WTC11 (cell line): ENCODE results near the gene PRRC2B. TPM values are rescaled to one million over a fixed set of nuclear protein-coding genes. Genes with fewer than 3 reads are reported as not detected.

Source experiments
- ATAC-seq: fragments of 200-7000 bp; cut with Tn5 transposase; 2 replicates; pipeline ENCODE4 v1.10.0; 2021; ENCODE audit warnings: mild to moderate bottlenecking, moderate library complexity
- CTCF ChIA-PET: fragments of 300-600 bp; sonication (Branson Sonifier 250); formaldehyde crosslinking; loops from one replicate; lab custom pipeline; 2021; ENCODE audit warnings: antibody characterized with exemption; lab: Charles Lee
- POLR2A ChIA-PET: fragments of 350-600 bp; sonication (Branson Sonifier 250); formaldehyde crosslinking; loops from one replicate; lab custom pipeline; 2021; ENCODE audit warnings: antibody characterized with exemption; lab: Charles Lee
- DNase-seq: peaks from one replicate; pipeline ENCODE4 v3.0.0; 2021; ENCODE audit warnings: low spot score
- H3K27ac Mint-ChIP-seq: 2 replicates; pipeline ENCODE4 v1.8.0; 2021; ENCODE audit warnings: mixed read lengths
- H3K27me3 Mint-ChIP-seq: 2 replicates; pipeline ENCODE4 v1.8.0; 2021; ENCODE audit warnings: low read depth, mild to moderate bottlenecking, moderate library complexity, mixed read lengths
- H3K36me3 Mint-ChIP-seq: 2 replicates; pipeline ENCODE4 v1.8.0; 2021; ENCODE audit warnings: mixed read lengths
- H3K4me1 Mint-ChIP-seq: 2 replicates; pipeline ENCODE4 v1.8.0; 2022; ENCODE audit warnings: mixed read lengths
- H3K4me3 Mint-ChIP-seq: 2 replicates; pipeline ENCODE4 v1.8.0; 2021; ENCODE audit warnings: mild to moderate bottlenecking, moderate library complexity, mixed read lengths
- H3K9me3 Mint-ChIP-seq: 2 replicates; pipeline ENCODE4 v1.8.0; 2021; ENCODE audit warnings: mixed read lengths
- ELF4 ChIP-seq: sonication (generic); formaldehyde crosslinking; IDR thresholded peaks from 2 replicates; pipeline ENCODE4 v1.8.1; 2022; ENCODE audit warnings: low read depth, mild to moderate bottlenecking, moderate library complexity, missing genetic modification reagents
- EMX1 ChIP-seq: fragments of 250-450 bp; sonication (Bioruptor Pico); IDR thresholded peaks from 2 replicates; pipeline ENCODE4 v1.8.0; 2021; ENCODE audit warnings: mild to moderate bottlenecking
- ETV6 ChIP-seq: sonication (generic); formaldehyde crosslinking; IDR thresholded peaks from 2 replicates; pipeline ENCODE4 v1.8.1; 2022; ENCODE audit warnings: mild to moderate bottlenecking, missing genetic modification reagents
- FOXP1 ChIP-seq: sonication (generic); formaldehyde crosslinking; IDR thresholded peaks from 2 replicates; pipeline ENCODE4 v1.8.0; 2022; ENCODE audit warnings: missing genetic modification reagents, mild to moderate bottlenecking, moderate library complexity, borderline replicate concordance
- GTF2I ChIP-seq: fragments of 250-450 bp; sonication (Bioruptor Pico); conservative IDR thresholded peaks from 2 replicates; pipeline ENCODE4 v1.4.0; 2021; ENCODE audit warnings: mild to moderate bottlenecking
- IRF2 ChIP-seq: sonication (generic); formaldehyde crosslinking; IDR thresholded peaks from 2 replicates; pipeline ENCODE4 v1.8.0; 2022; ENCODE audit warnings: low read depth, missing genetic modification reagents, borderline replicate concordance
- MLX ChIP-seq: sonication (generic); formaldehyde crosslinking; IDR thresholded peaks from 2 replicates; pipeline ENCODE4 v1.8.1; 2023; ENCODE audit warnings: mild to moderate bottlenecking, missing genetic modification reagents, moderate library complexity
- NR1H2 ChIP-seq: sonication (generic); formaldehyde crosslinking; IDR thresholded peaks from 2 replicates; pipeline ENCODE4 v1.9.0; 2021; ENCODE audit warnings: mild to moderate bottlenecking, moderate library complexity, missing genetic modification reagents
- PRDM15 ChIP-seq: sonication (generic); formaldehyde crosslinking; IDR thresholded peaks from 2 replicates; pipeline ENCODE4 v1.8.0; 2022; ENCODE audit warnings: missing genetic modification reagents
- TP53 ChIP-seq: sonication (generic); formaldehyde crosslinking; IDR thresholded peaks from 2 replicates; pipeline ENCODE4 v1.8.1; 2023; ENCODE audit warnings: mild to moderate bottlenecking, missing genetic modification reagents
- ZNF232 ChIP-seq: sonication (generic); formaldehyde crosslinking; IDR thresholded peaks from 2 replicates; pipeline ENCODE4 v1.8.0; 2022; ENCODE audit warnings: mild to moderate bottlenecking, missing genetic modification reagents
- ZNF317 ChIP-seq: sonication (generic); formaldehyde crosslinking; IDR thresholded peaks from 2 replicates; pipeline ENCODE4 v1.8.1; 2023; ENCODE audit warnings: low read depth, mild to moderate bottlenecking, moderate library complexity, missing genetic modification reagents, borderline replicate concordance
- ZNF396 ChIP-seq: fragments of 250-450 bp; sonication (Bioruptor Pico); IDR thresholded peaks from 2 replicates; pipeline ENCODE4 v1.8.0; 2021; ENCODE audit warnings: mild to moderate bottlenecking, moderate library complexity, borderline replicate concordance
- ZNF423 ChIP-seq: fragments of 250-450 bp; sonication (Bioruptor Pico); IDR thresholded peaks from 2 replicates; pipeline ENCODE4 v2.1.2; 2022; ENCODE audit warnings: mild to moderate bottlenecking, moderate library complexity
- total RNA-seq: library from RNA; stranded (reverse); gene quantifications from 3 replicates; pipeline ENCODE4 v1.2.3, GENCODE V29; 2021
- TF ChIP-seq, protein P1 (sequence below): sonication (generic); formaldehyde crosslinking; IDR thresholded peaks from 2 replicates; pipeline ENCODE4 v1.8.1; 2023; ENCODE audit warnings: mild to moderate bottlenecking, missing genetic modification reagents, borderline replicate concordance
- TF ChIP-seq, protein P2 (sequence below): sonication (generic); formaldehyde crosslinking; IDR thresholded peaks from 2 replicates; pipeline ENCODE4 v1.8.1; 2022; ENCODE audit warnings: low read depth, mild to moderate bottlenecking, moderate library complexity, missing genetic modification reagents, borderline replicate concordance
- TF ChIP-seq, protein P3 (sequence below): fragments of 250-450 bp; sonication (Bioruptor Pico); IDR thresholded peaks from 2 replicates; pipeline ENCODE4 v1.9.0; 2021; ENCODE audit warnings: mild to moderate bottlenecking
- TF ChIP-seq, protein P4 (sequence below): fragments of 250-450 bp; sonication (Bioruptor Pico); IDR thresholded peaks from 2 replicates; pipeline ENCODE4 v1.8.0; 2021; ENCODE audit warnings: mild to moderate bottlenecking
- TF ChIP-seq, protein P5 (sequence below): sonication (generic); formaldehyde crosslinking; IDR thresholded peaks from 2 replicates; pipeline ENCODE4 v1.8.1; 2022; ENCODE audit warnings: missing genetic modification reagents, borderline replicate concordance

Gene PRRC2B
- total RNA-seq, 1 experiment from 2014 or later, result 272 TPM

DNA sequence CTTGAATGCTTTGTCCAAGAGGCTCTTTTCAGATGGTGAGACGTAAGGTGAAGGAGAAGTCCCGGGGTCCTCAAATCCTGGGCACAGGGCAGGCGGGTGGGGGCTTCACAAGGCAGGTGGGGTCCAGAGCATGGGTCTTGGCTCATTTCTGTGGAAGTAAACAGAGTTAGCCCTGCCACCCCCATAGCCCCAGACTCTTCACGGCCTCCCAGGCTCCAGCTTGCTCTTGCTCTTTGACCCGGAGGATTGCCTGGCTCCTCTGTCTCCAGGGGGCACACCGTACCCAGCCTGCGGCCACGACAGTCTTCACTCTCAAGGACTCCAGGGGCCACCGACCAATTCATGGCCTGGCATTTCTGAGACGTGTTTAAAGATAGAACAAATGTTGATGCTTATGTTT is 80.0 kb downstream of the PRRC2B start:
- H3K36me3 Mint-ChIP-seq, result peaks cover 82% of the 10 kb centered on the region
- no peaks in the 10 kb centered on the region; the same call in 1 of the 2 replicates for H3K27me3 Mint-ChIP-seq
- no peaks in the 10 kb centered on the region for H3K9me3 Mint-ChIP-seq
- 0 out of 2 replicates have a peak overlapping the region, but pooled peaks have one; percentile 33 for H3K27ac Mint-ChIP-seq
- POLR2A ChIA-PET, result no interaction called here
- CTCF ChIA-PET, result interaction anchor here (1.2 kb wide), 1 partner anchor 107 kb away, joined by 3 read pairs; no protein-coding TSS in a partner anchor
- DNase-seq (no peak), ATAC-seq (no peak)
- H3K4me1 Mint-ChIP-seq, result no peaks in the 10 kb centered on the region
- no peak overlapping the region for H3K4me3 Mint-ChIP-seq
- TF ChIP-seq ZNF423 (CRISPR knock-in tag) (no peak), ETV6 (CRISPR knock-in tag) (no peak), GTF2I (CRISPR knock-in tag) (no peak), ELF4 (CRISPR knock-in tag) (no peak), ZNF396 (no peak), NR1H2 (CRISPR knock-in tag) (no peak), TP53 (CRISPR knock-in tag) (no peak), PRDM15 (CRISPR knock-in tag) (no peak), ZNF232 (CRISPR knock-in tag) (no peak), IRF2 (no peak), ZNF317 (CRISPR knock-in tag) (no peak), FOXP1 (CRISPR knock-in tag) (no peak), MLX (CRISPR knock-in tag) (no peak), EMX1 (no peak)
- TF ChIP-seq, protein P1, sequence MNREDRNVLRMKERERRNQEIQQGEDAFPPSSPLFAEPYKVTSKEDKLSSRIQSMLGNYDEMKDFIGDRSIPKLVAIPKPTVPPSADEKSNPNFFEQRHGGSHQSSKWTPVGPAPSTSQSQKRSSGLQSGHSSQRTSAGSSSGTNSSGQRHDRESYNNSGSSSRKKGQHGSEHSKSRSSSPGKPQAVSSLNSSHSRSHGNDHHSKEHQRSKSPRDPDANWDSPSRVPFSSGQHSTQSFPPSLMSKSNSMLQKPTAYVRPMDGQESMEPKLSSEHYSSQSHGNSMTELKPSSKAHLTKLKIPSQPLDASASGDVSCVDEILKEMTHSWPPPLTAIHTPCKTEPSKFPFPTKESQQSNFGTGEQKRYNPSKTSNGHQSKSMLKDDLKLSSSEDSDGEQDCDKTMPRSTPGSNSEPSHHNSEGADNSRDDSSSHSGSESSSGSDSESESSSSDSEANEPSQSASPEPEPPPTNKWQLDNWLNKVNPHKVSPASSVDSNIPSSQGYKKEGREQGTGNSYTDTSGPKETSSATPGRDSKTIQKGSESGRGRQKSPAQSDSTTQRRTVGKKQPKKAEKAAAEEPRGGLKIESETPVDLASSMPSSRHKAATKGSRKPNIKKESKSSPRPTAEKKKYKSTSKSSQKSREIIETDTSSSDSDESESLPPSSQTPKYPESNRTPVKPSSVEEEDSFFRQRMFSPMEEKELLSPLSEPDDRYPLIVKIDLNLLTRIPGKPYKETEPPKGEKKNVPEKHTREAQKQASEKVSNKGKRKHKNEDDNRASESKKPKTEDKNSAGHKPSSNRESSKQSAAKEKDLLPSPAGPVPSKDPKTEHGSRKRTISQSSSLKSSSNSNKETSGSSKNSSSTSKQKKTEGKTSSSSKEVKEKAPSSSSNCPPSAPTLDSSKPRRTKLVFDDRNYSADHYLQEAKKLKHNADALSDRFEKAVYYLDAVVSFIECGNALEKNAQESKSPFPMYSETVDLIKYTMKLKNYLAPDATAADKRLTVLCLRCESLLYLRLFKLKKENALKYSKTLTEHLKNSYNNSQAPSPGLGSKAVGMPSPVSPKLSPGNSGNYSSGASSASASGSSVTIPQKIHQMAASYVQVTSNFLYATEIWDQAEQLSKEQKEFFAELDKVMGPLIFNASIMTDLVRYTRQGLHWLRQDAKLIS (CRISPR knock-in tag), result no peak
- TF ChIP-seq, protein P2, sequence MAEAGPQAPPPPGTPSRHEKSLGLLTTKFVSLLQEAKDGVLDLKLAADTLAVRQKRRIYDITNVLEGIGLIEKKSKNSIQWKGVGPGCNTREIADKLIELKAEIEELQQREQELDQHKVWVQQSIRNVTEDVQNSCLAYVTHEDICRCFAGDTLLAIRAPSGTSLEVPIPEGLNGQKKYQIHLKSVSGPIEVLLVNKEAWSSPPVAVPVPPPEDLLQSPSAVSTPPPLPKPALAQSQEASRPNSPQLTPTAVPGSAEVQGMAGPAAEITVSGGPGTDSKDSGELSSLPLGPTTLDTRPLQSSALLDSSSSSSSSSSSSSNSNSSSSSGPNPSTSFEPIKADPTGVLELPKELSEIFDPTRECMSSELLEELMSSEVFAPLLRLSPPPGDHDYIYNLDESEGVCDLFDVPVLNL, result no peak
- TF ChIP-seq, protein P3, sequence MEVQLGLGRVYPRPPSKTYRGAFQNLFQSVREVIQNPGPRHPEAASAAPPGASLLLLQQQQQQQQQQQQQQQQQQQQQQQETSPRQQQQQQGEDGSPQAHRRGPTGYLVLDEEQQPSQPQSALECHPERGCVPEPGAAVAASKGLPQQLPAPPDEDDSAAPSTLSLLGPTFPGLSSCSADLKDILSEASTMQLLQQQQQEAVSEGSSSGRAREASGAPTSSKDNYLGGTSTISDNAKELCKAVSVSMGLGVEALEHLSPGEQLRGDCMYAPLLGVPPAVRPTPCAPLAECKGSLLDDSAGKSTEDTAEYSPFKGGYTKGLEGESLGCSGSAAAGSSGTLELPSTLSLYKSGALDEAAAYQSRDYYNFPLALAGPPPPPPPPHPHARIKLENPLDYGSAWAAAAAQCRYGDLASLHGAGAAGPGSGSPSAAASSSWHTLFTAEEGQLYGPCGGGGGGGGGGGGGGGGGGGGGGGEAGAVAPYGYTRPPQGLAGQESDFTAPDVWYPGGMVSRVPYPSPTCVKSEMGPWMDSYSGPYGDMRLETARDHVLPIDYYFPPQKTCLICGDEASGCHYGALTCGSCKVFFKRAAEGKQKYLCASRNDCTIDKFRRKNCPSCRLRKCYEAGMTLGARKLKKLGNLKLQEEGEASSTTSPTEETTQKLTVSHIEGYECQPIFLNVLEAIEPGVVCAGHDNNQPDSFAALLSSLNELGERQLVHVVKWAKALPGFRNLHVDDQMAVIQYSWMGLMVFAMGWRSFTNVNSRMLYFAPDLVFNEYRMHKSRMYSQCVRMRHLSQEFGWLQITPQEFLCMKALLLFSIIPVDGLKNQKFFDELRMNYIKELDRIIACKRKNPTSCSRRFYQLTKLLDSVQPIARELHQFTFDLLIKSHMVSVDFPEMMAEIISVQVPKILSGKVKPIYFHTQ (CRISPR knock-in tag), result no peak
- TF ChIP-seq, protein P4, sequence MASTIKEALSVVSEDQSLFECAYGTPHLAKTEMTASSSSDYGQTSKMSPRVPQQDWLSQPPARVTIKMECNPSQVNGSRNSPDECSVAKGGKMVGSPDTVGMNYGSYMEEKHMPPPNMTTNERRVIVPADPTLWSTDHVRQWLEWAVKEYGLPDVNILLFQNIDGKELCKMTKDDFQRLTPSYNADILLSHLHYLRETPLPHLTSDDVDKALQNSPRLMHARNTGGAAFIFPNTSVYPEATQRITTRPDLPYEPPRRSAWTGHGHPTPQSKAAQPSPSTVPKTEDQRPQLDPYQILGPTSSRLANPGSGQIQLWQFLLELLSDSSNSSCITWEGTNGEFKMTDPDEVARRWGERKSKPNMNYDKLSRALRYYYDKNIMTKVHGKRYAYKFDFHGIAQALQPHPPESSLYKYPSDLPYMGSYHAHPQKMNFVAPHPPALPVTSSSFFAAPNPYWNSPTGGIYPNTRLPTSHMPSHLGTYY (CRISPR knock-in tag), result no peak
- TF ChIP-seq, protein P5, sequence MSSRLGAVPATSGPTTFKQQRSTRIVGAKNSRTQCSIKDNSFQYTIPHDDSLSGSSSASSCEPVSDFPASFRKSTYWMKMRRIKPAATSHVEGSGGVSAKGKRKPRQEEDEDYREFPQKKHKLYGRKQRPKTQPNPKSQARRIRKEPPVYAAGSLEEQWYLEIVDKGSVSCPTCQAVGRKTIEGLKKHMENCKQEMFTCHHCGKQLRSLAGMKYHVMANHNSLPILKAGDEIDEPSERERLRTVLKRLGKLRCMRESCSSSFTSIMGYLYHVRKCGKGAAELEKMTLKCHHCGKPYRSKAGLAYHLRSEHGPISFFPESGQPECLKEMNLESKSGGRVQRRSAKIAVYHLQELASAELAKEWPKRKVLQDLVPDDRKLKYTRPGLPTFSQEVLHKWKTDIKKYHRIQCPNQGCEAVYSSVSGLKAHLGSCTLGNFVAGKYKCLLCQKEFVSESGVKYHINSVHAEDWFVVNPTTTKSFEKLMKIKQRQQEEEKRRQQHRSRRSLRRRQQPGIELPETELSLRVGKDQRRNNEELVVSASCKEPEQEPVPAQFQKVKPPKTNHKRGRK (CRISPR knock-in tag), result no peak
